Adrenal gland (tissue), 12 donors: ENCODE measurements around the gene UFC1. TPM values are rescaled to one million over a fixed set of nuclear protein-coding genes. Genes with fewer than 3 reads are reported as not detected.

Source experiments
- DNase-seq, 7 donors: peaks; one replicate each; pipeline ENCODE4 v3.0.0-alpha.2; 2019 to 2020
- H3K27ac ChIP-seq, 5 donors: fragments of 200-600 bp; sonication (generic) in 4 of 5; 1 replicate in 3 of 5; 2 replicates in 2 of 5; pipeline versions ENCODE4 v1.5.1 to v1.8.0; 2016 to 2020; ENCODE audit warnings: mild to moderate bottlenecking in 1 of 5
- H3K27me3 ChIP-seq: fragments of 200-600 bp; 2 replicates; pipeline ENCODE4 v1.8.0; 2021
- H3K36me3 ChIP-seq, 2 donors: fragments of 200-600 bp; replicated peaks in 1 of 2; 1 replicate in 1 of 2; 2 replicates in 1 of 2; pipeline versions ENCODE4 v1.5.1 to v1.8.0; 2018 to 2022
- H3K4me1 ChIP-seq, 2 donors: fragments of 200-600 bp; replicated peaks in 1 of 2; 1 replicate in 1 of 2; 2 replicates in 1 of 2; pipeline versions ENCODE4 v1.5.1 to v1.8.0; 2018 to 2021
- H3K4me3 ChIP-seq, 4 donors: fragments of 200-600 bp; sonication (generic) in 3 of 4; one replicate each; pipeline ENCODE4 v1.5.1; 2016 to 2018
- H3K9me3 ChIP-seq, 3 donors: fragments of 200-600 bp; sonication (generic) in 1 of 3; replicated peaks in 1 of 3; 1 replicate in 2 of 3; 2 replicates in 1 of 3; pipeline versions ENCODE4 v1.5.1 to v1.8.0; 2016 to 2021
- CTCF ChIP-seq, 6 experiments: fragments of 450-650 bp in 4 of 6; fragments of 200-600 bp in 2 of 6; sonication (generic) in 1 of 6; IDR thresholded peaks; 1 replicate in 5 of 6; 2 replicates in 1 of 6; pipeline versions ENCODE4 v1.5.1 to v1.8.0; 2016 to 2021; ENCODE audit warnings: antibody characterized with exemption in 6 of 6, mild to moderate bottlenecking in 2 of 6, moderate library complexity in 1 of 6
- POLR2A ChIP-seq, 2 donors: fragments of 450-650 bp; IDR thresholded peaks; one replicate each; pipeline ENCODE4 v1.6.1; 2017; ENCODE audit warnings: antibody characterized with exemption in 2 of 2, mild to moderate bottlenecking in 2 of 2, moderate library complexity in 1 of 2
- WGBS, 4 donors: extraction: QIAGEN DNeasy Blood & Tissue Kit in 2 of 4; methylation state at CpG; one replicate each; pipeline versions ENCODE4 v1.1.5 to v1.1.7; 2013 to 2017; 5-methylcytosine and 5-hydroxymethylcytosine counted together
- intact Hi-C, 2 donors: fragments of 100-400 bp; cut with DNase I; formaldehyde crosslinking; loops; one replicate each; pipeline versions ENCODE4 v1.14.1 to v1.15.0; 2022 to 2023
- polyA plus RNA-seq, 3 donors: library from polyadenylated mRNA; stranded (reverse); fragments of 200-250 nt in 2 of 3; fragments of 350-450 nt in 1 of 3; fragmentation: Illumina TruSeq in 1 of 3; extraction: RNeasy Lipid Tissue Mini Kit (QIAGEN cat#74804) in 1 of 3; gene quantifications; one replicate each; pipeline ENCODE4 v1.2.3, GENCODE V29; 2013 to 2014
- total RNA-seq, 9 donors: library from RNA; depleted of rRNA in 4 of 9; stranded (reverse); fragments of >200 nt in 4 of 9; fragments of 120-200 nt in 1 of 9; fragmentation: NEBNext Ultra II Directional in 1 of 9; extraction: Animal tissue kit (Norgen Biotek cat#: 25700) in 1 of 9; gene quantifications; one replicate each; pipeline versions ENCODE4 v1.1.0 to v1.2.4, GENCODE V29; 2013 to 2023
- donor health status: healthy with polysubstance abuse.
- donor health status: Bipolar disorder and iron deficiency.
- donor health status: DM: yes; HTN: yes; CAD: no.
- donor health status: DM: no; HTN: no; CAD: no.
- donor health status: DM: no; HTN: no; CAD: no.
- donor health status: DM: yes; HTN: yes; CAD: no.

The UFC1 gene
- total and polyA plus RNA-seq, 12 donors: 59.0 to 166 (median 110) TPM

- intact Hi-C loops: no loop called here
- TF ChIP-seq POLR2A (IDR thresholded peaks at IDR 0.05): no peak
- no peak for TF ChIP-seq CTCF (IDR thresholded peaks at IDR 0.05)
- Histone ChIP-seq H3K36me3 (peaks cover 0 to 47% of the 10 kb centered on the region in 2 donors), H3K27me3 (no peaks in the 10 kb centered on the region), H3K9me3 (no peaks in the 10 kb centered on the region), H3K4me3 (no peak overlapping the region), H3K4me1 (peaks cover 12 to 27% of the 10 kb centered on the region in 2 donors), H3K27ac (peak overlapping the region in 1 of 5 donors; percentile 12)
- DNase-seq: no peak
- WGBS, 4 donors: 83 to 92% (median 89%) methylated on average over 5 of the region's 5 CpGs
Observed at GRCh38 chr1:161161652-161162051, 7.9 kb downstream of the UFC1 start.

GRCh38 chr1:161162052-161162451 lies 8.3 kb downstream of the UFC1 start:
- Histone ChIP-seq H3K9me3 (no peaks in the 10 kb centered on the region), H3K36me3 (peaks cover 0 to 43% of the 10 kb centered on the region in 2 donors), H3K4me1 (peaks cover 15 to 31% of the 10 kb centered on the region in 2 donors), H3K4me3 (no peak overlapping the region), H3K27me3 (no peaks in the 10 kb centered on the region), H3K27ac (peak overlapping the region in 1 of 5 donors; percentile 3)
- intact Hi-C loops: no loop called here
- WGBS, 4 donors: 75 to 83% (median 81%) methylated on average over 7 of the region's 7 CpGs
- no peak for TF ChIP-seq CTCF (IDR thresholded peaks at IDR 0.05)
- TF ChIP-seq POLR2A (IDR thresholded peaks at IDR 0.05): no peak
- no peak for DNase-seq

- WGBS, 4 donors: 93 to 96% (median 95%) methylated on average over 6 to 10 of the region's 10 CpGs
- intact Hi-C loops: no loop called here
- Histone ChIP-seq H3K27ac (no peak overlapping the region), H3K36me3 (peaks cover 0 to 36% of the 10 kb centered on the region in 2 donors), H3K9me3 (no peaks in the 10 kb centered on the region), H3K27me3 (no peaks in the 10 kb centered on the region), H3K4me3 (no peak overlapping the region), H3K4me1 (peaks cover 17 to 38% of the 10 kb centered on the region in 2 donors)
- no peak for DNase-seq
- TF ChIP-seq POLR2A (IDR thresholded peaks at IDR 0.05) (no peak), CTCF (IDR thresholded peaks at IDR 0.05) (no peak)
Observed at GRCh38 chr1:161162806-161163205, 9.0 kb downstream of the UFC1 start.

- H3K4me1 ChIP-seq: peaks cover 17 to 38% of the 10 kb centered on the region in 2 donors
Observed at GRCh38 chr1:161163793-161164192, 10.0 kb downstream of the UFC1 start.

More at GRCh38 chr1:161163793-161164192, 10.0 kb downstream of the UFC1 start:
- no peak for DNase-seq
- Histone ChIP-seq H3K9me3 (no peaks in the 10 kb centered on the region), H3K36me3 (peaks cover 0 to 33% of the 10 kb centered on the region in 2 donors), H3K27me3 (no peaks in the 10 kb centered on the region), H3K4me3 (no peak overlapping the region), H3K27ac (no peak overlapping the region)
- intact Hi-C loops: no loop called here
- 85 to 92% (median 90%) methylated on average over 5 of the region's 5 CpGs for WGBS, 4 donors
- TF ChIP-seq POLR2A (IDR thresholded peaks at IDR 0.05) (no peak), CTCF (IDR thresholded peaks at IDR 0.05) (no peak)
